Measurements from ENCODE around the gene MAD1L1. TPM values are rescaled to one million over a fixed set of nuclear protein-coding genes. Genes with fewer than 3 reads are reported as not detected.

The MAD1L1 gene
- total RNA-seq, 1 experiment from 2014 or later, result 43.8 TPM

- TF ChIP-seq E2F1 (CRISPR knock-in tag; IDR thresholded peaks at IDR 0.05) (no peak), ERG (CRISPR knock-in tag; IDR thresholded peaks at IDR 0.05) (no peak), TP53 (CRISPR knock-in tag; IDR thresholded peaks at IDR 0.05) (no peak), HMGXB4 (CRISPR knock-in tag; IDR thresholded peaks at IDR 0.05) (no peak)
These were observed 128.5 kb downstream of the MAD1L1 start (continued) for GRCh38 chr7:2104107-2104710.

- ATAC-seq (no peak), DNase-seq (ENCODE audit: low spot score) (no peak)
- CTCF ChIA-PET, result no interaction called here
- peaks cover 22% of the 10 kb centered on the region for H3K4me1 Mint-ChIP-seq
- POLR2A ChIA-PET, result no interaction called here
- H3K27me3 Mint-ChIP-seq (ENCODE audit: low read depth), result no peaks in the 10 kb centered on the region
- H3K36me3 Mint-ChIP-seq, result no peaks in the 10 kb centered on the region; the same call in none of the 2 replicates
- no peaks in the 10 kb centered on the region for H3K9me3 Mint-ChIP-seq
- H3K27ac Mint-ChIP-seq, result peak overlapping the region; percentile 68
- no peak for TF ChIP-seq ZNF219 (CRISPR knock-in tag; IDR thresholded peaks at IDR 0.05; ENCODE audit: borderline replicate concordance)
- no peak for TF ChIP-seq TEAD1 (CRISPR knock-in tag; IDR thresholded peaks at IDR 0.05)
- TF ChIP-seq PREB (CRISPR knock-in tag; IDR thresholded peaks at IDR 0.05; ENCODE audit: borderline replicate concordance), result no peak
- no peak for TF ChIP-seq NFYB (CRISPR knock-in tag; conservative IDR thresholded peaks at IDR 0.05; ENCODE audit: low read depth)
- TF ChIP-seq ZNF317 (CRISPR knock-in tag; IDR thresholded peaks at IDR 0.05; ENCODE audit: borderline replicate concordance, low read depth), result no peak
- no peak for TF ChIP-seq PRRX2 (CRISPR knock-in tag; IDR thresholded peaks at IDR 0.05)
- TF ChIP-seq EMX1 (CRISPR knock-in tag; IDR thresholded peaks at IDR 0.05), result no peak
- no peak overlapping the region for H3K4me3 Mint-ChIP-seq
These were observed 129.5 kb downstream of the MAD1L1 start for GRCh38 chr7:2103071-2103898.

GRCh38 chr7:2102375-2102723 is 130.4 kb downstream of the MAD1L1 start:
- no peak for ATAC-seq
- CTCF ChIA-PET, result no interaction called here
- H3K36me3 Mint-ChIP-seq, result no peaks in the 10 kb centered on the region; the same call in none of the 2 replicates
- H3K27ac Mint-ChIP-seq, result peak overlapping the region; percentile 63
- no peaks in the 10 kb centered on the region for H3K9me3 Mint-ChIP-seq
- no peak overlapping the region for H3K4me3 Mint-ChIP-seq
- peaks cover 22% of the 10 kb centered on the region for H3K4me1 Mint-ChIP-seq
- TF ChIP-seq ZBTB43 (CRISPR knock-in tag; IDR thresholded peaks at IDR 0.05) (no peak), E2F4 (CRISPR knock-in tag; IDR thresholded peaks at IDR 0.05; ENCODE audit: borderline replicate concordance, low read depth) (no peak), SOX15 (CRISPR knock-in tag; IDR thresholded peaks at IDR 0.05) (no peak), ATF2 (CRISPR knock-in tag; IDR thresholded peaks at IDR 0.05; ENCODE audit: borderline replicate concordance, low read depth) (no peak), ZBTB21 (CRISPR knock-in tag; IDR thresholded peaks at IDR 0.05; ENCODE audit: borderline replicate concordance) (no peak), ATF1 (CRISPR knock-in tag; IDR thresholded peaks at IDR 0.05) (no peak)
- POLR2A ChIA-PET, result no interaction called here
- no peaks in the 10 kb centered on the region for H3K27me3 Mint-ChIP-seq (ENCODE audit: low read depth)
- no peak for DNase-seq (ENCODE audit: low spot score)
